HAP-1 (cell line): Measurements from ENCODE around the gene CD8B.

Experiments used
- DNase-seq, 2 experiments: peaks; one replicate each; pipeline ENCODE4 v3.0.0-alpha.2; 2016 to 2020; ENCODE audit warnings: low spot score in 2 of 2
- H3K27me3 ChIP-seq: fragments of 250-450 bp; sonication (Bioruptor Pico); 2 replicates; pipeline ENCODE4 v1.5.1; 2020; ENCODE audit warnings: low read depth, mild to moderate bottlenecking, moderate library complexity
- H3K36me3 ChIP-seq: fragments of 250-450 bp; sonication (Bioruptor Pico); replicated peaks from 2 replicates; pipeline ENCODE4 v1.5.1; 2020; ENCODE audit warnings: mild to moderate bottlenecking
- H3K4me1 ChIP-seq: fragments of 250-450 bp; sonication (Bioruptor Pico); 2 replicates; pipeline ENCODE4 v1.5.1; 2020; ENCODE audit warnings: mild to moderate bottlenecking
- H3K4me3 ChIP-seq: fragments of 250-450 bp; sonication (Bioruptor Pico); 2 replicates; pipeline ENCODE4 v1.5.1; 2020; ENCODE audit warnings: mild to moderate bottlenecking, moderate library complexity
- H3K9me3 ChIP-seq: fragments of 250-450 bp; sonication (Bioruptor Pico); 2 replicates; pipeline ENCODE4 v1.5.1; 2020; ENCODE audit warnings: mild to moderate bottlenecking, moderate library complexity
- in situ Hi-C: fragments of 300-500 bp; cut with MboI; formaldehyde crosslinking; loops from 3 replicates; pipeline ENCODE4 v1.14.3; 2020; ENCODE audit warnings: low sequenced_read_pairs, inconsistent platforms, mixed read lengths

CD8B gene

GRCh38 chr2:86785456-86785855 lies 76.2 kb downstream of the CD8B start:
- in situ Hi-C loops = no loop called here
- DNase-seq = no peak
- H3K4me3 ChIP-seq = no peak overlapping the region
- no peaks in the 10 kb centered on the region for H3K4me1 ChIP-seq
- no peaks in the 10 kb centered on the region for H3K27me3 ChIP-seq
- no peaks in the 10 kb centered on the region for H3K36me3 ChIP-seq
- no peaks in the 10 kb centered on the region for H3K9me3 ChIP-seq

- H3K4me3 ChIP-seq = no peak overlapping the region
- no peaks in the 10 kb centered on the region for H3K27me3 ChIP-seq
- DNase-seq = no peak
- H3K4me1 ChIP-seq = no peaks in the 10 kb centered on the region
- in situ Hi-C loops = no loop called here
- no peaks in the 10 kb centered on the region for H3K9me3 ChIP-seq
- no peaks in the 10 kb centered on the region for H3K36me3 ChIP-seq
These were observed 77.9 kb downstream of the CD8B start for GRCh38 chr2:86783615-86784339.

- Histone ChIP-seq H3K4me3 (no peak overlapping the region), H3K36me3 (no peaks in the 10 kb centered on the region), H3K9me3 (no peaks in the 10 kb centered on the region), H3K4me1 (no peaks in the 10 kb centered on the region), H3K27me3 (no peaks in the 10 kb centered on the region)
- DNase-seq = no peak
- in situ Hi-C loops = no loop called here
These were observed 78.9 kb downstream of the CD8B start for GRCh38 chr2:86782748-86783147.

- no peak for DNase-seq
- in situ Hi-C loops = no loop called here
These were observed 80.3 kb downstream of the CD8B start for GRCh38 chr2:86781363-86781762.

GRCh38 chr2:86779971-86780370 lies 81.7 kb downstream of the CD8B start:
- no peak for DNase-seq
- no peaks in the 10 kb centered on the region for H3K27me3 ChIP-seq
- no peaks in the 10 kb centered on the region for H3K4me1 ChIP-seq
- in situ Hi-C loops = no loop called here
- H3K9me3 ChIP-seq = no peaks in the 10 kb centered on the region
- no peaks in the 10 kb centered on the region for H3K36me3 ChIP-seq
- H3K4me3 ChIP-seq = no peak overlapping the region

More at GRCh38 chr2:86781363-86781762, 80.3 kb downstream of the CD8B start:
- no peaks in the 10 kb centered on the region for H3K9me3 ChIP-seq
- H3K4me3 ChIP-seq = no peak overlapping the region
- H3K27me3 ChIP-seq = no peaks in the 10 kb centered on the region
- no peaks in the 10 kb centered on the region for H3K36me3 ChIP-seq
- no peaks in the 10 kb centered on the region for H3K4me1 ChIP-seq

- H3K27me3 ChIP-seq = no peaks in the 10 kb centered on the region
- no peaks in the 10 kb centered on the region for H3K9me3 ChIP-seq
- peaks cover 5% of the 10 kb centered on the region for H3K36me3 ChIP-seq
- H3K4me3 ChIP-seq = no peak overlapping the region
- H3K4me1 ChIP-seq = no peaks in the 10 kb centered on the region
- DNase-seq = no peak
- in situ Hi-C loops = no loop called here
These were observed 82.7 kb downstream of the CD8B start for GRCh38 chr2:86778957-86779356.

GRCh38 chr2:86776532-86776931 lies 85.2 kb downstream of the CD8B start:
- DNase-seq = no peak
- Histone ChIP-seq H3K4me3 (no peak overlapping the region), H3K27me3 (no peaks in the 10 kb centered on the region), H3K4me1 (no peaks in the 10 kb centered on the region), H3K36me3 (peaks cover 20% of the 10 kb centered on the region), H3K9me3 (no peaks in the 10 kb centered on the region)
- in situ Hi-C loops = no loop called here

- Histone ChIP-seq H3K36me3 (peaks cover 31% of the 10 kb centered on the region), H3K4me3 (no peak overlapping the region), H3K27me3 (no peaks in the 10 kb centered on the region), H3K4me1 (no peaks in the 10 kb centered on the region), H3K9me3 (no peaks in the 10 kb centered on the region)
- DNase-seq = no peak
- in situ Hi-C loops = no loop called here
These were observed 86.3 kb downstream of the CD8B start for GRCh38 chr2:86775338-86775737.

GRCh38 chr2:86774862-86775261 lies 86.8 kb downstream of the CD8B start:
- in situ Hi-C loops = no loop called here
- H3K27me3 ChIP-seq = no peaks in the 10 kb centered on the region
- no peaks in the 10 kb centered on the region for H3K9me3 ChIP-seq
- DNase-seq = no peak
- no peaks in the 10 kb centered on the region for H3K4me1 ChIP-seq
- H3K36me3 ChIP-seq = peaks cover 31% of the 10 kb centered on the region
- no peak overlapping the region for H3K4me3 ChIP-seq

GRCh38 chr2:86772611-86773010 lies 89.1 kb downstream of the CD8B start:
- Histone ChIP-seq H3K36me3 (peaks cover 38% of the 10 kb centered on the region), H3K4me1 (no peaks in the 10 kb centered on the region), H3K27me3 (no peaks in the 10 kb centered on the region), H3K4me3 (no peak overlapping the region), H3K9me3 (no peaks in the 10 kb centered on the region)
- in situ Hi-C loops = no loop called here
- DNase-seq = no peak

GRCh38 chr2:86770816-86771301 lies 90.8 kb downstream of the CD8B start:
- Histone ChIP-seq H3K4me3 (no peak overlapping the region), H3K27me3 (no peaks in the 10 kb centered on the region), H3K9me3 (no peaks in the 10 kb centered on the region), H3K36me3 (peaks cover 43% of the 10 kb centered on the region), H3K4me1 (no peaks in the 10 kb centered on the region)
- no peak for DNase-seq
- in situ Hi-C loops = no loop called here

GRCh38 chr2:86769838-86770237 lies 91.8 kb downstream of the CD8B start:
- in situ Hi-C loops = no loop called here
- H3K36me3 ChIP-seq = peaks cover 46% of the 10 kb centered on the region
- H3K27me3 ChIP-seq = no peaks in the 10 kb centered on the region

GRCh38 chr2:86768189-86768949 lies 93.3 kb downstream of the CD8B start:
- H3K36me3 ChIP-seq = peaks cover 38% of the 10 kb centered on the region
- in situ Hi-C loops = no loop called here

More at GRCh38 chr2:86769838-86770237, 91.8 kb downstream of the CD8B start:
- no peak for DNase-seq
- Histone ChIP-seq H3K4me3 (no peak overlapping the region), H3K9me3 (no peaks in the 10 kb centered on the region), H3K4me1 (no peaks in the 10 kb centered on the region)

More at GRCh38 chr2:86768189-86768949, 93.3 kb downstream of the CD8B start:
- Histone ChIP-seq H3K4me3 (no peak overlapping the region), H3K4me1 (no peaks in the 10 kb centered on the region), H3K9me3 (no peaks in the 10 kb centered on the region), H3K27me3 (no peaks in the 10 kb centered on the region)
- DNase-seq = no peak
